PC-3 (cell line): ENCODE data around the gene YWHAQ.

Experiments
- CTCF ChIP-seq: fragments of 300-600 bp; sonication (generic); conservative IDR thresholded peaks from 2 replicates; pipeline ENCODE4 v1.5.1; 2017; ENCODE audit warnings: antibody characterized with exemption, low read depth, mild to moderate bottlenecking, low read length
- EZH2 ChIP-seq: fragments of 300-600 bp; sonication (generic); IDR thresholded peaks from one replicate; pipeline ENCODE4 v1.6.1; 2017; ENCODE audit warnings: antibody characterized with exemption, mild to moderate bottlenecking, low read length; ENCODE audit not compliant: unreplicated experiment

- TF ChIP-seq CTCF: no peak
- TF ChIP-seq EZH2: no peak
Measured at GRCh38 chr2:9637330-9637729, 6.5 kb upstream of the YWHAQ start.
